Natural killer cell (primary cell): ENCODE results near the gene RALGPS1. TPM values are rescaled to one million over a fixed set of nuclear protein-coding genes. Genes with fewer than 3 reads are reported as not detected.

Experiments
- ATAC-seq, 3 donors: fragments of 150-1000 bp in 2 of 3; fragments of 200-7000 bp in 1 of 3; cut with Tn5 transposase; 1 replicate in 1 of 3; 2 replicates in 2 of 3; pipeline ENCODE4 v1.10.0; 2021; ENCODE audit warnings: mild to moderate bottlenecking in 2 of 3, moderate library complexity in 2 of 3
- DNase-seq, 2 donors: peaks; one replicate each; pipeline versions ENCODE4 v3.0.0 to v3.0.0-alpha.2; 2013 to 2021; ENCODE audit warnings: mixed read lengths in 1 of 2
- H3K27ac ChIP-seq: one replicate; pipeline ENCODE4 v1.5.1; 2013; ENCODE audit warnings: mild to moderate bottlenecking, low read length
- H3K27me3 ChIP-seq: one replicate; pipeline ENCODE4 v1.6.1; 2013; ENCODE audit warnings: low read length; ENCODE audit not compliant: control insufficient read depth, insufficient read depth
- H3K36me3 ChIP-seq: one replicate; pipeline ENCODE4 v1.6.1; 2013; ENCODE audit warnings: low read length; ENCODE audit not compliant: control insufficient read depth, insufficient read depth
- H3K4me1 ChIP-seq: one replicate; pipeline ENCODE4 v1.6.1; 2013; ENCODE audit warnings: low read length; ENCODE audit not compliant: control insufficient read depth, insufficient read depth
- H3K4me3 ChIP-seq: one replicate; pipeline ENCODE4 v1.5.1; 2013; ENCODE audit warnings: low read length
- H3K9me3 ChIP-seq: one replicate; pipeline ENCODE4 v1.6.1; 2013; ENCODE audit warnings: low read length; ENCODE audit not compliant: control insufficient read depth, insufficient read depth
- H3K27ac Mint-ChIP-seq, 2 donors: one replicate each; pipeline ENCODE4 v1.8.0; 2022; ENCODE audit warnings: mild to moderate bottlenecking in 2 of 2, mixed read lengths in 2 of 2, moderate library complexity in 1 of 2
- H3K27me3 Mint-ChIP-seq, 2 donors: one replicate each; pipeline ENCODE4 v1.8.0; 2022; ENCODE audit warnings: low read depth in 2 of 2, mixed read lengths in 2 of 2
- H3K36me3 Mint-ChIP-seq: one replicate; pipeline ENCODE4 v1.8.0; 2022; ENCODE audit warnings: mixed read lengths
- H3K4me1 Mint-ChIP-seq, 2 donors: one replicate each; pipeline ENCODE4 v1.8.0; 2022; ENCODE audit warnings: mixed read lengths in 2 of 2
- H3K4me3 Mint-ChIP-seq: one replicate; pipeline ENCODE4 v1.8.0; 2022; ENCODE audit warnings: mild to moderate bottlenecking, moderate library complexity, mixed read lengths
- H3K9me3 Mint-ChIP-seq, 2 donors: one replicate each; pipeline ENCODE4 v1.8.0; 2022; ENCODE audit warnings: mixed read lengths in 2 of 2
- WGBS: methylation state at CpG from one replicate; pipeline ENCODE4 v1.1.7; 2013; ENCODE audit warnings: missing lambda C conversion rate; ENCODE audit not compliant: insufficient coverage; 5-methylcytosine and 5-hydroxymethylcytosine counted together
- intact Hi-C: fragments of 100-400 bp; cut with micrococcal nuclease; formaldehyde crosslinking; loops from one replicate; pipeline ENCODE4 v1.14.2; 2022
- total RNA-seq, 4 donors: library from RNA; stranded (reverse); fragments of 120-200 nt in 1 of 4; gene quantifications; one replicate each; pipeline versions ENCODE4 v1.2.3 to v1.2.4, GENCODE V29; 2013 to 2022
- TF ChIP-seq, protein P1 (sequence below): fragments of 200-600 bp; IDR thresholded peaks from one replicate; pipeline ENCODE4 v1.8.0; 2022; ENCODE audit warnings: antibody characterized with exemption

RALGPS1 gene
- total RNA-seq, 3 donors from 2014 or later (not counting 1 experiment from before 2014, with no cell fraction given): 11.9 to 21.2 (median 13.2) TPM

- no peak for DNase-seq
- 70% methylated on average over 4 of the region's 4 CpGs for WGBS
- no peak overlapping the region for H3K4me3 ChIP-seq
- Mint-ChIP-seq H3K36me3 (no peaks in the 10 kb centered on the region), H3K27me3 (peaks cover 0 to 3% of the 10 kb centered on the region in 2 donors), H3K27ac (no peak overlapping the region), H3K4me1 (peaks cover 8 to 9% of the 10 kb centered on the region in 2 donors), H3K4me3 (no peak overlapping the region), H3K9me3 (no peaks in the 10 kb centered on the region)
- peaks cover 3% of the 10 kb centered on the region for H3K4me1 ChIP-seq
- TF ChIP-seq, protein P1, sequence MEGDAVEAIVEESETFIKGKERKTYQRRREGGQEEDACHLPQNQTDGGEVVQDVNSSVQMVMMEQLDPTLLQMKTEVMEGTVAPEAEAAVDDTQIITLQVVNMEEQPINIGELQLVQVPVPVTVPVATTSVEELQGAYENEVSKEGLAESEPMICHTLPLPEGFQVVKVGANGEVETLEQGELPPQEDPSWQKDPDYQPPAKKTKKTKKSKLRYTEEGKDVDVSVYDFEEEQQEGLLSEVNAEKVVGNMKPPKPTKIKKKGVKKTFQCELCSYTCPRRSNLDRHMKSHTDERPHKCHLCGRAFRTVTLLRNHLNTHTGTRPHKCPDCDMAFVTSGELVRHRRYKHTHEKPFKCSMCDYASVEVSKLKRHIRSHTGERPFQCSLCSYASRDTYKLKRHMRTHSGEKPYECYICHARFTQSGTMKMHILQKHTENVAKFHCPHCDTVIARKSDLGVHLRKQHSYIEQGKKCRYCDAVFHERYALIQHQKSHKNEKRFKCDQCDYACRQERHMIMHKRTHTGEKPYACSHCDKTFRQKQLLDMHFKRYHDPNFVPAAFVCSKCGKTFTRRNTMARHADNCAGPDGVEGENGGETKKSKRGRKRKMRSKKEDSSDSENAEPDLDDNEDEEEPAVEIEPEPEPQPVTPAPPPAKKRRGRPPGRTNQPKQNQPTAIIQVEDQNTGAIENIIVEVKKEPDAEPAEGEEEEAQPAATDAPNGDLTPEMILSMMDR: no peak
- intact Hi-C loops: no loop called here
- no peaks in the 10 kb centered on the region for H3K9me3 ChIP-seq
- H3K27ac ChIP-seq: no peak overlapping the region
- H3K36me3 ChIP-seq: no peaks in the 10 kb centered on the region
- no peaks in the 10 kb centered on the region for H3K27me3 ChIP-seq
- ATAC-seq: no peak
These were observed 105.6 kb downstream of the RALGPS1 start for GRCh38 chr9:127020036-127020801.

GRCh38 chr9:127020802-127021078, 106.2 kb downstream of the RALGPS1 start:
- Mint-ChIP-seq H3K4me1 (peaks cover 8 to 9% of the 10 kb centered on the region in 2 donors), H3K27ac (no peak overlapping the region), H3K27me3 (peaks cover 0 to 3% of the 10 kb centered on the region in 2 donors), H3K9me3 (no peaks in the 10 kb centered on the region), H3K4me3 (no peak overlapping the region), H3K36me3 (no peaks in the 10 kb centered on the region)
- no peak for ATAC-seq
- TF ChIP-seq, protein P1: no peak
- Histone ChIP-seq H3K4me3 (no peak overlapping the region), H3K36me3 (no peaks in the 10 kb centered on the region), H3K27me3 (no peaks in the 10 kb centered on the region), H3K4me1 (peaks cover 3% of the 10 kb centered on the region), H3K27ac (no peak overlapping the region), H3K9me3 (no peaks in the 10 kb centered on the region)
- DNase-seq: no peak
- intact Hi-C loops: no loop called here

DNA sequence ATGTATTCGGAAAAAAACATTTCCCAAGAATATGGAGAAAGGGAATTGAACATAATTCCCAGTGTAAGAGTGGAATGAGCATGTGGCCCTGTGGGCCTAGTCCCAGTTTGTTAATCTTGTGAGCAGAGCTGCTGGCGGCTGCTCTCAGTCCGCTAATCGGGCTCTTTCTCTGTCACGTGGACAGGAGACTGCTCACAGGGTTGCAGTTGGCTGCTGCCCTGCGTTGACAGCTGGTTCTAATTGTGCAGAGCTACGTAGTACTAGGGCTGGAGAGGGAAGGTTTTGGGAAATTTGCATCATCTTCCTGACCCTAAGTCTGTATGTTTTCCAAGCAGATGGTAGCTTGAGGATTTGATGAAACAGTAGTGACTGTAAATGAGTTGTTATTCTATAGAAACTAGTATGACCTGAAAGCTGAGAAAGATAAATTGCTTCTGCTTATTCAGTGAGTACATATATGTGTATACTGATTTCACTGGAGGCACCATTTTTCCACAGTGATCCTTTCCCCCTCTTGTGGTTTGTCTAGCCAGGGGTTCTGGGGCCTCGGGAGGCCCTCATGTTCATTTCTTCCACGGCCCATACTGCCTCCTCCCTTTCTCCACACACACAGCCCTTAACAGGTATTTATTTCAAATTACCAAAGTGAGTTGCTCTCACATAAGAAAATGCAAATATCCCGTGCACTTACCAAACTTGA, 107.2 kb downstream of the RALGPS1 start:
- H3K4me1 Mint-ChIP-seq: peaks cover 8 to 9% of the 10 kb centered on the region in 2 donors
- H3K4me3 Mint-ChIP-seq: no peak overlapping the region
- Histone ChIP-seq H3K4me3 (no peak overlapping the region), H3K27me3 (no peaks in the 10 kb centered on the region), H3K9me3 (no peaks in the 10 kb centered on the region), H3K36me3 (no peaks in the 10 kb centered on the region), H3K27ac (no peak overlapping the region), H3K4me1 (peaks cover 3% of the 10 kb centered on the region)
- no peaks in the 10 kb centered on the region for H3K36me3 Mint-ChIP-seq
- ATAC-seq: no peak
- 90% methylated on average over 9 of the region's 10 CpGs for WGBS
- intact Hi-C loops: no loop called here
- peaks cover 0 to 2% of the 10 kb centered on the region in 2 donors for H3K27me3 Mint-ChIP-seq
- DNase-seq: no peak
- no peaks in the 10 kb centered on the region for H3K9me3 Mint-ChIP-seq
- TF ChIP-seq, protein P1: no peak
- H3K27ac Mint-ChIP-seq: no peak overlapping the region
